ENCODE results near the gene KRTAP10-11.

DNA sequence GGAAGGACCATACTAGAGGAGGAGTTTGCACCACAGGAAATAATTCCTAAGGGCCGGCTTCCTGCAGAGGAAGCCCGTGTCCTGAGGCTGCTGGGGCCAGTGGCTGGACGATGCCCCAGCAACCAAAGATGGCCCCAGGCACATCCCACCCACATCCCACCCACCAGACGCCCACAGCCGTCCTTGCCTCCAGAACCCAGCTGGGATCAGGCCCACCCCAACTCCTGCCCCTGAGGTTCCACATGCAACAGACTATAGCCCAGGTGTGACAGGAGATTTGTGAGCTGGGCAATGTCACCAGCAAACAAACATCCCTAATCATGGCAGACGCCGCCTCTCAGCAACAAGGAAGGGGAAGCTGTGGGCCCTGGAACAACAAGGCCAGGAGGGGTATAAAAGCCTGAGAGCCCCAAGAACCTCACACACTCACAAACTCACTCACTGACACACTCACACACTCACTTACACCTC lies 19.5 kb upstream of the KRTAP10-11 start, which contains the start of gene KRTAP10-9:
- TF ChIP-seq, protein P1, sequence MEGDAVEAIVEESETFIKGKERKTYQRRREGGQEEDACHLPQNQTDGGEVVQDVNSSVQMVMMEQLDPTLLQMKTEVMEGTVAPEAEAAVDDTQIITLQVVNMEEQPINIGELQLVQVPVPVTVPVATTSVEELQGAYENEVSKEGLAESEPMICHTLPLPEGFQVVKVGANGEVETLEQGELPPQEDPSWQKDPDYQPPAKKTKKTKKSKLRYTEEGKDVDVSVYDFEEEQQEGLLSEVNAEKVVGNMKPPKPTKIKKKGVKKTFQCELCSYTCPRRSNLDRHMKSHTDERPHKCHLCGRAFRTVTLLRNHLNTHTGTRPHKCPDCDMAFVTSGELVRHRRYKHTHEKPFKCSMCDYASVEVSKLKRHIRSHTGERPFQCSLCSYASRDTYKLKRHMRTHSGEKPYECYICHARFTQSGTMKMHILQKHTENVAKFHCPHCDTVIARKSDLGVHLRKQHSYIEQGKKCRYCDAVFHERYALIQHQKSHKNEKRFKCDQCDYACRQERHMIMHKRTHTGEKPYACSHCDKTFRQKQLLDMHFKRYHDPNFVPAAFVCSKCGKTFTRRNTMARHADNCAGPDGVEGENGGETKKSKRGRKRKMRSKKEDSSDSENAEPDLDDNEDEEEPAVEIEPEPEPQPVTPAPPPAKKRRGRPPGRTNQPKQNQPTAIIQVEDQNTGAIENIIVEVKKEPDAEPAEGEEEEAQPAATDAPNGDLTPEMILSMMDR (IDR thresholded peaks at IDR 0.05; ENCODE audit: low read depth, low read length): no peak
- TF ChIP-seq POLR2A (IDR thresholded peaks at IDR 0.05; ENCODE audit: extremely low read depth, insufficient read length): no peak
